H1 (cell line): Measurements from ENCODE around the gene PCBP2. TPM values are rescaled to one million over a fixed set of nuclear protein-coding genes. Genes with fewer than 3 reads are reported as not detected.
A peak's percentile ranks its signal among the peaks of the same experiment; 100 is the strongest.

Experiments
- ATF2 ChIP-seq: IDR thresholded peaks from 2 replicates; pipeline ENCODE4 v1.6.1; 2012; ENCODE audit warnings: low read length, inconsistent platforms
- ATF3 ChIP-seq: IDR thresholded peaks from 2 replicates; pipeline ENCODE4 v1.6.1; 2011; ENCODE audit warnings: low read depth, mild to moderate bottlenecking, low read length; ENCODE audit not compliant: insufficient read depth
- CTCF ChIP-seq, 3 experiments: IDR thresholded peaks; 1 replicate in 2 of 3; 2 replicates in 1 of 3; pipeline versions ENCODE4 v1.5.1 to v1.6.1; 2011; ENCODE audit warnings: low read length in 3 of 3, mild to moderate bottlenecking in 3 of 3, inconsistent platforms in 2 of 3, low read depth in 1 of 3, moderate library complexity in 1 of 3; ENCODE audit not compliant: insufficient read depth in 1 of 3; ENCODE audit errors: control extremely low read depth in 1 of 3
- FOSL1 ChIP-seq: IDR thresholded peaks from 2 replicates; pipeline ENCODE4 v1.6.1; 2011; ENCODE audit warnings: mild to moderate bottlenecking, low read depth, low read length, moderate library complexity; ENCODE audit not compliant: insufficient read depth
- GABPA ChIP-seq: IDR thresholded peaks from 2 replicates; pipeline ENCODE4 v1.6.1; 2011; ENCODE audit warnings: mild to moderate bottlenecking, low read length, moderate library complexity, borderline replicate concordance; ENCODE audit not compliant: insufficient read depth
- GTF2F1 ChIP-seq: IDR thresholded peaks from 2 replicates; pipeline ENCODE4 v1.6.1; 2012; ENCODE audit warnings: low read depth, low read length, improper control_type of control experiment, borderline replicate concordance
- HDAC2 ChIP-seq, 2 experiments: fragments of 300-600 bp in 1 of 2; sonication (generic) in 1 of 2; IDR thresholded peaks; 2 replicates each; pipeline ENCODE4 v1.6.1; 2011 to 2012; ENCODE audit warnings: low read depth in 2 of 2, low read length in 2 of 2, mild to moderate bottlenecking in 2 of 2, moderate library complexity in 2 of 2, borderline replicate concordance in 1 of 2, inconsistent platforms in 1 of 2
- HDAC6 ChIP-seq: IDR thresholded peaks from one replicate; pipeline ENCODE4 v1.7.1; 2012; ENCODE audit warnings: low read depth, mild to moderate bottlenecking, inconsistent platforms, low read length, moderate library complexity
- JUND ChIP-seq: IDR thresholded peaks from 2 replicates; pipeline ENCODE4 v1.6.1; 2011; ENCODE audit warnings: mild to moderate bottlenecking, improper control_type of control experiment, low read length
- NRF1 ChIP-seq: IDR thresholded peaks from 2 replicates; pipeline ENCODE4 v1.6.1; 2011; ENCODE audit warnings: mild to moderate bottlenecking, low read depth, low read length, improper control_type of control experiment
- POU5F1 ChIP-seq: IDR thresholded peaks from 2 replicates; pipeline ENCODE4 v1.6.1; 2011; ENCODE audit warnings: low read depth, mild to moderate bottlenecking, low read length, moderate library complexity
- RNF2 ChIP-seq: fragments of 200-900, 300-1000 bp; sonication (generic); IDR thresholded peaks from 2 replicates; pipeline ENCODE4 v1.7.1; 2016; ENCODE audit warnings: borderline replicate concordance, low read depth, mild to moderate bottlenecking, antibody characterized with exemption, low read length; ENCODE audit not compliant: poor library complexity, severe bottlenecking; ENCODE audit errors: missing control alignments
- SIN3A ChIP-seq, 2 experiments: IDR thresholded peaks in 1 of 2; conservative IDR thresholded peaks in 1 of 2; 2 replicates each; pipeline ENCODE4 v1.6.1; 2011 to 2012; ENCODE audit warnings: low read length in 2 of 2, improper control_type of control experiment in 1 of 2, low read depth in 1 of 2, mild to moderate bottlenecking in 1 of 2
- SIRT6 ChIP-seq: IDR thresholded peaks from one replicate; pipeline ENCODE4 v1.7.1; 2012; ENCODE audit warnings: low read length, inconsistent platforms
- SP1 ChIP-seq: IDR thresholded peaks from 2 replicates; pipeline ENCODE4 v1.6.1; 2011; ENCODE audit warnings: low read depth, low read length
- SRF ChIP-seq: IDR thresholded peaks from 2 replicates; pipeline ENCODE4 v1.6.1; 2011; ENCODE audit warnings: mild to moderate bottlenecking, low read depth, low read length, moderate library complexity
- ZNF274 ChIP-seq: IDR thresholded peaks from 2 replicates; pipeline ENCODE4 v1.7.0; 2012; ENCODE audit warnings: low read length, borderline replicate concordance; ENCODE audit errors: extremely low read depth
- polyA plus RNA-seq, 7 experiments: library from polyadenylated mRNA; depleted of rRNA in 3 of 7; stranded (reverse) in 5 of 7; unstranded in 2 of 7; fragments of >200 nt in 5 of 7; fragments of 200-250 nt in 2 of 7; gene quantifications; 1 replicate in 5 of 7; 2 replicates in 1 of 7; 4 replicates in 1 of 7; pipeline versions ENCODE4 v1.2.1 to v1.2.3, GENCODE V29; 2011 to 2013; ENCODE audit warnings: missing spikeins in 2 of 7, mixed read lengths in 2 of 7
- total RNA-seq: library from RNA; stranded (reverse); fragmentation: NEBNext Ultra II Directional; extraction: Animal tissue kit (Norgen Biotek cat#: 25700); gene quantifications from 2 replicates; pipeline ENCODE4 v1.2.1, GENCODE V29; 2021

PCBP2 gene
- total and polyA plus RNA-seq, 2 of the 8 experiments (the other 6 are each of a cell fraction or from before 2014, with no cell fraction given): 470 to 1,123 TPM

GRCh38 chr12:53492830-53493609, 41.1 kb downstream of the PCBP2 start (continued):
- no peak for TF ChIP-seq ATF2
- peak; percentile 68; the same call in 1 of the 2 replicates for TF ChIP-seq SP1
- no peak for TF ChIP-seq POU5F1
- no peak for TF ChIP-seq NRF1
- peak in 1 of 2 experiments; percentile 89; a peak in 2 of 4 replicates for TF ChIP-seq SIN3A (conservative IDR thresholded peaks at IDR 0.05 in 1 of 2, IDR thresholded peaks at IDR 0.05 in 1 of 2; ENCODE audit: low read depth in 1 of 2, low read length in 2 of 2)
- TF ChIP-seq RNF2: no peak
- TF ChIP-seq SIRT6: no peak
- no peak for TF ChIP-seq FOSL1
- peak; percentile 73 for TF ChIP-seq ATF3
- no peak for TF ChIP-seq SRF
- TF ChIP-seq HDAC2 (IDR thresholded peaks at IDR 0.05; ENCODE audit: borderline replicate concordance in 1 of 2, low read depth in 2 of 2, low read length in 2 of 2): peak; percentile 36 to 42; a peak in 2 of 4 replicates
- no peak for TF ChIP-seq GTF2F1
- no peak for TF ChIP-seq ZNF274
- TF ChIP-seq GABPA: no peak
- no peak for TF ChIP-seq CTCF (IDR thresholded peaks at IDR 0.05; ENCODE audit: control extremely low read depth in 1 of 3, insufficient read depth in 1 of 3, low read depth in 1 of 3, low read length in 3 of 3)
- TF ChIP-seq HDAC6: no peak
- peak; percentile 64 for TF ChIP-seq JUND
